Fibroblast of the aortic adventitia (primary cell): ENCODE measurements around the gene FAM177A1. TPM values are rescaled to one million over a fixed set of nuclear protein-coding genes. Genes with fewer than 3 reads are reported as not detected.

Source experiments
- DNase-seq: peaks from one replicate; pipeline ENCODE4 v3.0.0-alpha.2; 2010; ENCODE audit warnings: low read depth
- H3K4me3 ChIP-seq: 2 replicates; pipeline ENCODE4 v1.5.1; 2011; ENCODE audit warnings: low read depth, mild to moderate bottlenecking, control low read depth, low read length, moderate library complexity
- total RNA-seq: library from RNA; depleted of rRNA; stranded (reverse); fragments of >200 nt; gene quantifications from 2 replicates; pipeline ENCODE4 v1.2.3, GENCODE V29; 2012; ENCODE audit warnings: low replicate concordance
- TF ChIP-seq, protein P1 (sequence below): IDR thresholded peaks from 2 replicates; pipeline ENCODE4 v1.5.1; 2011; ENCODE audit warnings: mild to moderate bottlenecking, low read length, control low read depth, inconsistent platforms; ENCODE audit not compliant: insufficient read depth

Gene FAM177A1
- total RNA-seq, 1 donor = 37.4 TPM

DNA sequence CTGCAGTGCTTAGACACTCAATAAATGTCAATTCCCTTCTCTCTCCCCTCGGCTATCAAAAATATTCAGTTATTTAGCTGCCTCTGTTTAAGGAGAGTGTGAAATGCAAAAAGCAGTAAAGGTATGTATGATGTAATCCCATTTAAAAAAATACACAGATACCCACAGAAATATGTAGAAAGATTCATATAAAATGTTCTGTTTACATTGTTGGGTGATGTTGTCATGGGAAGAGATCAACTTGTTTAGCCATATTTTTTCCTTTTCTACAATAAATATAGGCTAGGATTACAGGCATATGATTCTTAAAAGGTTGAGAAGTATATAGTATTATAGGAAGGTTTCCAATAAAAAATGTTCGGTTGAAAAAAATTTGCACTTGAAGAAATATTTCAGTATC is 68.0 kb downstream of the FAM177A1 start:
- H3K4me3 ChIP-seq = no peak overlapping the region
- no peak for DNase-seq
- TF ChIP-seq, protein P1, sequence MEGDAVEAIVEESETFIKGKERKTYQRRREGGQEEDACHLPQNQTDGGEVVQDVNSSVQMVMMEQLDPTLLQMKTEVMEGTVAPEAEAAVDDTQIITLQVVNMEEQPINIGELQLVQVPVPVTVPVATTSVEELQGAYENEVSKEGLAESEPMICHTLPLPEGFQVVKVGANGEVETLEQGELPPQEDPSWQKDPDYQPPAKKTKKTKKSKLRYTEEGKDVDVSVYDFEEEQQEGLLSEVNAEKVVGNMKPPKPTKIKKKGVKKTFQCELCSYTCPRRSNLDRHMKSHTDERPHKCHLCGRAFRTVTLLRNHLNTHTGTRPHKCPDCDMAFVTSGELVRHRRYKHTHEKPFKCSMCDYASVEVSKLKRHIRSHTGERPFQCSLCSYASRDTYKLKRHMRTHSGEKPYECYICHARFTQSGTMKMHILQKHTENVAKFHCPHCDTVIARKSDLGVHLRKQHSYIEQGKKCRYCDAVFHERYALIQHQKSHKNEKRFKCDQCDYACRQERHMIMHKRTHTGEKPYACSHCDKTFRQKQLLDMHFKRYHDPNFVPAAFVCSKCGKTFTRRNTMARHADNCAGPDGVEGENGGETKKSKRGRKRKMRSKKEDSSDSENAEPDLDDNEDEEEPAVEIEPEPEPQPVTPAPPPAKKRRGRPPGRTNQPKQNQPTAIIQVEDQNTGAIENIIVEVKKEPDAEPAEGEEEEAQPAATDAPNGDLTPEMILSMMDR = no peak

- no peak overlapping the region for H3K4me3 ChIP-seq
Observed at GRCh38 chr14:35116242-35116641, 70.2 kb downstream of the FAM177A1 start.

GRCh38 chr14:35117112-35117511 is 71.0 kb downstream of the FAM177A1 start:
- DNase-seq = no peak
- TF ChIP-seq, protein P1 = no peak
- no peak overlapping the region for H3K4me3 ChIP-seq

More at GRCh38 chr14:35116242-35116641, 70.2 kb downstream of the FAM177A1 start:
- TF ChIP-seq, protein P1 = no peak
- no peak for DNase-seq

DNA sequence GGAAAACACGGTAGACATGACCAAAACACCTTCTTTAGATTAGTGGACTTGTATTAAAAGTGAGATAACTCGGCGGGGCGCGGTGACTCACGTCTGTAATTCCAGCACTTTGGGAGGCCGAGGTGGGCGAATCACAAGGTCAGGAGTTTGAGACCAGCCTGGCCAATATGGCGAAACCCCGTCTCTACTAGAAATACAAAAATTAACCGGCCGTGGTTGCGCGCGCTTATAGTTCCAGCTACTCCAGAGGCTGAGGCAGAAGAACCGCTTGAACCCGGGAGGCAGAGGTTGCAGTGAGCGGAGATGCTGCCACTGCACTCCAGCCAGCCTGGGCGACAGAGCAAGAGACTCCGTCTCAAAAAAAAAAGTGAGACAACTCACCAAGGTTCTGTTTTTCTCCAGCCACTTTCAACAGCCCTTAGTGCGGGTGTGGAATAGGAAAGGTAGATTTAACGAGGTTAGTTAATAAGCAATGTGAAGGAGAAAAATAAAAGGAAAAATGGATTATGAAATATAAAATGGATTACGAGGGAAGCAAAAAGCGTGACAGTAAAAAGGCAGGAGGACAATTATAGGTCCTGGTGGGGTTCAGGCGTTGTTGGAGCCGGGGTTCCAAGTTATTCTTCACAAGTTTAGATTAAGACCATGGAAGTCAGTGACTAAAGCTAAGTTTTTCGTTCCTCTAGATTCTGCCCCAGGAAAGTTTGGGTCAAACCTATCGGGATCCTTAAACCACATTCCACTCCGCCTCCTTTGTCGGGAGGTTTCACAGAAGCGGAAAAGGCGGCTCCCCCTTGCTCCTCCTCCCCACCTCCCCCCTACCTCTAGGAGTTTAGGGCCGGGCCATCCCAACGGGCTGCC is 75.2 kb downstream of the FAM177A1 start:
- H3K4me3 ChIP-seq = peak overlapping the region; percentile 89
- DNase-seq = peak; percentile 32
- TF ChIP-seq, protein P1 = no peak

DNA sequence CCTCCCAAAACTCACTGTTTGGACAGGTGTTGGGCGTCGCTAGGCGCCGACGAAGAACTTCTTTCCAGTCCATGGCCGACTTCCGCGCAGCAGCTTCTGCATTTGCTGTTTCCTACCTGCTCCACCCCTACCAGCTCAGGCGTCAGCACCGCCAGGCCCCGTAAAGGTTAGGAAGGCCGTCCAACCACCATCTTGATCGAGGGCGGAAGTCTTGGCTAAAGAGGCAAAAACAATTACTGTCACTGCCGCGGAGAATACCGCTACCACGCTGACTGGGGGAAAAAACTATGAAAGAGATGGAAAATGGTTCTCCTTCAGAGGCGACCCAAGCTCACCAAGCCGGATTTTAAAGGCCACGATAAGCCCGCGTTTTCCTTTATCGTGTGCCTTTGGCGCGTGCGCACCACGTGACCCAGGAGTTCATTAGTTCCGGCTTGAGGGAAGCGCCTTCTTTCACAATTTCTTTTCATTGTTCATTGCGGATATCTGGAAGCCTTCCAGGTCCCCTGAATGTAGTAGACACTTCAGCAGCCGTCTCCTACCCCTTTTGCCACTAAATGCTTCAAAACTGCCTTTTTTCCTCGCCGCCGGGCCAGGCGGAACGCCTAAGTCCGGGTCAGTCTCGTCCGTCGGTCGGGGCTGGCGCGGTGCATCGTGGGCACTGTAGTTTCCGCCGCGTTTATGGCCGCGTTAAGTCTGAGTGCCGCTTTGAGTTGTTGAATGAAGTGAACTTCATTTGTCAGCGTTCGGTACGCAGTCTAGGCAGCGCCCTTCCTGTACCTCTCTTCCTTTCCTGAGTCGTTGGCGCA is 76.0 kb downstream of the FAM177A1 start, which contains the start of the genes PPP2R3C and PRORP:
PPP2R3C (minus strand) TSS at position 104 of the 809 bp plus-strand sequence; CDS start at position 73, 31 bp downstream.
PRORP (plus strand) TSS at position 666 of the 809 bp plus-strand sequence. CDS start 694 bp downstream, outside the sequence.
- DNase-seq = peak; percentile 90
- H3K4me3 ChIP-seq = peak within 1 kb of the TSS; percentile 89
- TF ChIP-seq, protein P1 = no peak

DNA sequence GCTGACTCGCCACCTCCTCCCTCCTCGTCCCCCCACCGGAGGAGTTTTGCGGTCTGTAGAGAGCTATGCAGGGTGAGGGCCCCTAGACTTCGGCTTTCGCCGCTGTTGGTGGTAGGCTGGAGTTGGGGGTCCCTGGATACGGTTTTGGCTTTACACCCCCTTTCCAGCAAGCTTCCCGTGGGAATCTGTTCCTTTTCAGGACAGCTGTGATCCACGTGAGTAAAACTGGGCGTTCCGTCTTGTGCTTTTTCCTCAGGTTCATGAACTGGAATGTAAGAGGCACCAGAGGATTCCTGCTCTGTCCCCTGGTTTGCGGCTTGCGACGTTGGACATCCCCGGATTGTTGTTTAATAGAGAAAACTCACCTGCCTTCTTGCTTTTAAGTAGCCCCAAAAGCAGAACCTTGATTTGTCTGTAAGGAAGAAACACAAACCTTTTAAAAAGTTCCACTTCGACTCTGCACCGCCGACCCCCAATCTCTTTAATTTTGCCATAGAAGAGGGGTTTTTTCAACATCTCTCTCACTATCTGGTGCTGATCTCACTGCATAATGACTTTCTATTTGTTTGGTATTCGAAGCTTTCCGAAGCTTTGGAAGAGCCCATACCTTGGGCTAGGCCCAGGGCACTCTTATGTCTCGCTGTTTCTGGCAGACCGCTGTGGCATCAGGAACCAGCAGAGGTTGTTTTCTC is 76.8 kb downstream of the FAM177A1 start:
- TF ChIP-seq, protein P1 = no peak
- peak; percentile 48 for DNase-seq
- peak overlapping the region; percentile 89 for H3K4me3 ChIP-seq
